BJ (cell line): ENCODE results near the gene ARHGAP42. TPM values are rescaled to one million over a fixed set of nuclear protein-coding genes. Genes with fewer than 3 reads are reported as not detected.

ENCODE experiments used
- CTCF ChIA-PET: fragments of 350-600 bp; formaldehyde crosslinking; extraction: SDS; loops from one replicate; lab custom pipeline; 2021; ENCODE audit warnings: antibody characterized with exemption, inconsistent platforms; lab: Yijun Ruan, JAX
- POLR2A ChIA-PET: fragments of 300-600 bp; sonication (Branson Sonifier 250); formaldehyde crosslinking; extraction: SDS; loops from one replicate; lab custom pipeline; 2021; ENCODE audit warnings: antibody characterized with exemption; lab: Charles Lee
- DNase-seq: peaks from one replicate; pipeline ENCODE4 v3.0.0-alpha.2; 2011; ENCODE audit warnings: low read depth
- H3K27me3 ChIP-seq: 2 replicates; pipeline ENCODE4 v1.6.0; 2011; ENCODE audit warnings: low read length; ENCODE audit not compliant: control insufficient read depth, insufficient read depth
- H3K36me3 ChIP-seq: 2 replicates; pipeline ENCODE4 v1.5.1; 2011; ENCODE audit warnings: low read length; ENCODE audit not compliant: control insufficient read depth, insufficient read depth
- H3K4me3 ChIP-seq: 2 replicates; pipeline ENCODE4 v1.5.1; 2011; ENCODE audit warnings: low read depth, mild to moderate bottlenecking, control low read depth, low read length
- CTCF ChIP-seq: IDR thresholded peaks from 2 replicates; pipeline ENCODE4 v1.5.1; 2011; ENCODE audit warnings: low read depth, mild to moderate bottlenecking, control low read depth, inconsistent platforms, low read length, moderate library complexity; ENCODE audit not compliant: insufficient read depth
- polyA plus RNA-seq: library from polyadenylated mRNA; depleted of rRNA; stranded (reverse); fragments of >200 nt; gene quantifications from 2 replicates; pipeline ENCODE4 v1.2.3, GENCODE V29; 2011

ARHGAP42 gene
- polyA plus RNA-seq, 1 experiment: 0.76 TPM

- no peaks in the 10 kb centered on the region for H3K27me3 ChIP-seq
- no peak overlapping the region for H3K4me3 ChIP-seq
- no peak for DNase-seq
- no peak for TF ChIP-seq CTCF
- ChIA-PET CTCF (no interaction called here), POLR2A (no interaction called here)
- no peaks in the 10 kb centered on the region for H3K36me3 ChIP-seq
Measured at GRCh38 chr11:100981196-100981824, 294.2 kb downstream of the ARHGAP42 start.

GRCh38 chr11:100984668-100985067 is 297.6 kb downstream of the ARHGAP42 start:
- no peak for TF ChIP-seq CTCF
- ChIA-PET CTCF (no interaction called here), POLR2A (no interaction called here)
- no peaks in the 10 kb centered on the region for H3K36me3 ChIP-seq
- no peaks in the 10 kb centered on the region for H3K27me3 ChIP-seq
- no peak overlapping the region for H3K4me3 ChIP-seq
- DNase-seq: no peak

GRCh38 chr11:100990931-100991330 is 303.8 kb downstream of the ARHGAP42 start:
- Histone ChIP-seq H3K27me3 (no peaks in the 10 kb centered on the region), H3K4me3 (no peak overlapping the region), H3K36me3 (no peaks in the 10 kb centered on the region)
- POLR2A ChIA-PET: no interaction called here
- DNase-seq: no peak
- CTCF ChIA-PET: no interaction called here
- TF ChIP-seq CTCF: no peak

- H3K27me3 ChIP-seq: no peaks in the 10 kb centered on the region
- ChIA-PET POLR2A (no interaction called here), CTCF (no interaction called here)
- no peaks in the 10 kb centered on the region for H3K36me3 ChIP-seq
- H3K4me3 ChIP-seq: no peak overlapping the region
- peak; percentile 4 for DNase-seq
- no peak for TF ChIP-seq CTCF
Measured at GRCh38 chr11:100991541-100991940, 304.5 kb downstream of the ARHGAP42 start.

- H3K27me3 ChIP-seq: no peaks in the 10 kb centered on the region
- H3K4me3 ChIP-seq: no peak overlapping the region
- ChIA-PET POLR2A (no interaction called here), CTCF (no interaction called here)
- H3K36me3 ChIP-seq: no peaks in the 10 kb centered on the region
- DNase-seq: no peak
- TF ChIP-seq CTCF: no peak
Measured at GRCh38 chr11:100994966-100995365, 307.9 kb downstream of the ARHGAP42 start.
